Measurements from ENCODE around the gene CDK19. TPM values are rescaled to one million over a fixed set of nuclear protein-coding genes. Genes with fewer than 3 reads are reported as not detected.

Gene CDK19
- total and polyA plus RNA-seq, 2 of the 13 experiments (the other 11 are each of a cell fraction or from before 2014, with no cell fraction given) = 13.4 to 27.0 TPM

DNA sequence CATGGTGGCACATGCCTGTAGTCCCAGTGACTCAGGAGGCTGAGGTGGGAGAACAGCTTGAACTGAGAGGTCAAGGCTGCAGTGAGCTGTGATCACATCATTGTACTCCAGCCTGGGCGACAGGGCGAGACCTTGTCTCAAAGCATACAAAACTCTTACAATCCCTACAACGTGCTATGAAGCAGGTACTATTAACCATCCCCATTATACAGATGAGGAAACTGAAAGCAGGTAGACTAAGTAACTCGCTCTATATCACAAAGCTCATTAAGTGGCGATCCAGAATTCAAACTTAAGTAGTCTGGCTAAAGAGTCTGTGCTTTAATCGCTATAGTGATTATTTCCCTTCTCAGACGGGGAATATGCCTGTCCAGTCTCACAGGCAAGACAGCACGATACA lies 54.7 kb downstream of the CDK19 start:
- Histone ChIP-seq H3K9me3 (ENCODE audit: low read length) (no peaks in the 10 kb centered on the region), H3K36me3 (replicated peaks in 1 of 2; ENCODE audit: control insufficient read depth in 1 of 2, insufficient read depth in 2 of 2, low read length in 2 of 2) (no peaks in the 10 kb centered on the region), H4K20me1 (ENCODE audit: insufficient read depth, low read length) (no peaks in the 10 kb centered on the region), H3K9ac (ENCODE audit: insufficient read depth, low read depth, low read length) (no peak overlapping the region), H3K27ac (ENCODE audit: extremely low read length, insufficient read depth, low read length) (no peak overlapping the region), H3K27me3 (ENCODE audit: control insufficient read depth in 1 of 2, insufficient read depth in 2 of 2, low read length in 2 of 2) (no peaks in the 10 kb centered on the region; a peak in 1 of 5 replicates), H3K4me2 (ENCODE audit: low read depth, low read length) (no peak overlapping the region), H2AFZ (ENCODE audit: low read length) (no peak overlapping the region), H3K79me2 (ENCODE audit: insufficient read depth, low read length) (peaks cover 4% of the 10 kb centered on the region), H3K4me3 (replicated peaks in 1 of 3; ENCODE audit: insufficient read depth in 1 of 3, low read depth in 2 of 3, low read length in 3 of 3) (no peak overlapping the region), H3K4me1 (ENCODE audit: insufficient read depth, low read length) (peaks cover 34% of the 10 kb centered on the region)
- ATAC-seq (peak; percentile 46), FAIRE-seq (peak; percentile 36), DNase-seq (ENCODE audit: low spot score) (peak; percentile 25)
- WGBS (ENCODE audit: low lambda C conversion rate) = 91% methylated on average over 8 of the region's 8 CpGs
- ChIA-PET POLR2A (interaction anchor here (1.0 kb wide), 1 partner anchor 49 kb away, joined by 3 read pairs; no protein-coding TSS in a partner anchor), CTCF (ENCODE audit: low intra/inter-chr PET ratio, low total read pairs) (no interaction called here)
- intact Hi-C loops (cut with micrococcal nuclease; ENCODE audit: unreplicated experiment) = no loop called here
- TF ChIP-seq, protein P1, sequence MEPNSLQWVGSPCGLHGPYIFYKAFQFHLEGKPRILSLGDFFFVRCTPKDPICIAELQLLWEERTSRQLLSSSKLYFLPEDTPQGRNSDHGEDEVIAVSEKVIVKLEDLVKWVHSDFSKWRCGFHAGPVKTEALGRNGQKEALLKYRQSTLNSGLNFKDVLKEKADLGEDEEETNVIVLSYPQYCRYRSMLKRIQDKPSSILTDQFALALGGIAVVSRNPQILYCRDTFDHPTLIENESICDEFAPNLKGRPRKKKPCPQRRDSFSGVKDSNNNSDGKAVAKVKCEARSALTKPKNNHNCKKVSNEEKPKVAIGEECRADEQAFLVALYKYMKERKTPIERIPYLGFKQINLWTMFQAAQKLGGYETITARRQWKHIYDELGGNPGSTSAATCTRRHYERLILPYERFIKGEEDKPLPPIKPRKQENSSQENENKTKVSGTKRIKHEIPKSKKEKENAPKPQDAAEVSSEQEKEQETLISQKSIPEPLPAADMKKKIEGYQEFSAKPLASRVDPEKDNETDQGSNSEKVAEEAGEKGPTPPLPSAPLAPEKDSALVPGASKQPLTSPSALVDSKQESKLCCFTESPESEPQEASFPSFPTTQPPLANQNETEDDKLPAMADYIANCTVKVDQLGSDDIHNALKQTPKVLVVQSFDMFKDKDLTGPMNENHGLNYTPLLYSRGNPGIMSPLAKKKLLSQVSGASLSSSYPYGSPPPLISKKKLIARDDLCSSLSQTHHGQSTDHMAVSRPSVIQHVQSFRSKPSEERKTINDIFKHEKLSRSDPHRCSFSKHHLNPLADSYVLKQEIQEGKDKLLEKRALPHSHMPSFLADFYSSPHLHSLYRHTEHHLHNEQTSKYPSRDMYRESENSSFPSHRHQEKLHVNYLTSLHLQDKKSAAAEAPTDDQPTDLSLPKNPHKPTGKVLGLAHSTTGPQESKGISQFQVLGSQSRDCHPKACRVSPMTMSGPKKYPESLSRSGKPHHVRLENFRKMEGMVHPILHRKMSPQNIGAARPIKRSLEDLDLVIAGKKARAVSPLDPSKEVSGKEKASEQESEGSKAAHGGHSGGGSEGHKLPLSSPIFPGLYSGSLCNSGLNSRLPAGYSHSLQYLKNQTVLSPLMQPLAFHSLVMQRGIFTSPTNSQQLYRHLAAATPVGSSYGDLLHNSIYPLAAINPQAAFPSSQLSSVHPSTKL (CRISPR knock-in tag; IDR thresholded peaks at IDR 0.05) = 0 out of 2 replicates have a peak, but pooled peaks have one; percentile 12
- TF ChIP-seq KDM1A (CRISPR knock-in tag; IDR thresholded peaks at IDR 0.05) = peak; percentile 66; the same call in 1 of the 2 replicates
- TF ChIP-seq RARA (CRISPR knock-in tag; IDR thresholded peaks at IDR 0.05) = peak; percentile 19; the same call in 1 of the 2 replicates
- TF ChIP-seq NR2F6 (IDR thresholded peaks at IDR 0.05) = no peak
- 0 out of 2 replicates have a peak, but pooled peaks have one; percentile 26 for TF ChIP-seq NR2F6 (CRISPR knock-in tag; IDR thresholded peaks at IDR 0.05)
- TF ChIP-seq ZNF629 (CRISPR knock-in tag; conservative IDR thresholded peaks at IDR 0.05) = peak; percentile 83
- no peak for TF ChIP-seq ZNF674 (CRISPR knock-in tag; IDR thresholded peaks at IDR 0.05; ENCODE audit: low read depth)
- in situ Hi-C loops (cut with HindIII; ENCODE audit: extremely low pct_ligation_motif_present, low pct_unique_long_range_greater_than_20kb) = no loop called here
- no TSS peak for BruUV-seq (replicated peaks)

Data from HepG2 (cell line).